RWPE2 (cell line): ENCODE measurements around the gene MAP3K5.

Experiments used
- ATAC-seq: fragments of 200-7000 bp; cut with Tn5 transposase; 3 replicates; pipeline ENCODE4 v1.9.1; 2021; ENCODE audit warnings: low read depth
- DNase-seq: peaks from one replicate; pipeline ENCODE4 v3.0.0-alpha.2; 2020; ENCODE audit warnings: low spot score
- H3K27ac ChIP-seq: fragments of 450-650 bp; 2 replicates; pipeline ENCODE4 v1.5.1; 2017; ENCODE audit warnings: mild to moderate bottlenecking; ENCODE audit not compliant: poor library complexity, severe bottlenecking
- H3K27me3 ChIP-seq: fragments of 250-450 bp; sonication (Bioruptor Pico); 2 replicates; pipeline ENCODE4 v1.5.1; 2021; ENCODE audit warnings: mild to moderate bottlenecking, moderate library complexity; ENCODE audit not compliant: insufficient read depth, poor library complexity, severe bottlenecking
- H3K36me3 ChIP-seq: fragments of 250-450 bp; sonication (Bioruptor Pico); 2 replicates; pipeline ENCODE4 v1.5.1; 2020; ENCODE audit warnings: low read depth, mild to moderate bottlenecking, moderate library complexity
- H3K4me1 ChIP-seq: fragments of 250-450 bp; sonication (Bioruptor Pico); 2 replicates; pipeline ENCODE4 v1.5.1; 2021; ENCODE audit warnings: mild to moderate bottlenecking, moderate library complexity; ENCODE audit not compliant: insufficient read depth, poor library complexity, severe bottlenecking
- H3K4me3 ChIP-seq: fragments of 250-450 bp; sonication (Bioruptor Pico); 2 replicates; pipeline ENCODE4 v1.5.1; 2021; ENCODE audit warnings: mild to moderate bottlenecking, moderate library complexity; ENCODE audit not compliant: severe bottlenecking
- H3K9me3 ChIP-seq: fragments of 250-450 bp; sonication (Bioruptor Pico); 2 replicates; pipeline ENCODE4 v1.5.1; 2021; ENCODE audit warnings: mild to moderate bottlenecking, moderate library complexity; ENCODE audit not compliant: severe bottlenecking
- CTCF ChIP-seq: fragments of 450-650 bp; IDR thresholded peaks from one replicate; pipeline ENCODE4 v1.5.1; 2017; ENCODE audit warnings: mild to moderate bottlenecking, moderate library complexity; ENCODE audit not compliant: poor library complexity, severe bottlenecking

The MAP3K5 gene

GRCh38 chr6:136524339-136524935, 267.8 kb downstream of the MAP3K5 start:
- no peak for ATAC-seq
- H3K36me3 ChIP-seq = no peaks in the 10 kb centered on the region
- peaks cover 20% of the 10 kb centered on the region for H3K4me1 ChIP-seq
- no peak for DNase-seq
- H3K27me3 ChIP-seq = no peaks in the 10 kb centered on the region
- H3K27ac ChIP-seq = no peak overlapping the region
- no peak for TF ChIP-seq CTCF
- no peak overlapping the region for H3K4me3 ChIP-seq
- H3K9me3 ChIP-seq = no peaks in the 10 kb centered on the region

- H3K4me3 ChIP-seq = no peak overlapping the region
- no peak for TF ChIP-seq CTCF
- no peak for DNase-seq
- no peaks in the 10 kb centered on the region for H3K36me3 ChIP-seq
- H3K27me3 ChIP-seq = no peaks in the 10 kb centered on the region
- H3K4me1 ChIP-seq = peaks cover 20% of the 10 kb centered on the region
- no peak for ATAC-seq
- H3K9me3 ChIP-seq = no peaks in the 10 kb centered on the region
- no peak overlapping the region for H3K27ac ChIP-seq
These were observed 269.1 kb downstream of the MAP3K5 start for GRCh38 chr6:136523196-136523595.

- no peaks in the 10 kb centered on the region for H3K9me3 ChIP-seq
- peaks cover 18% of the 10 kb centered on the region for H3K4me1 ChIP-seq
- ATAC-seq (no peak), DNase-seq (no peak)
- H3K27ac ChIP-seq = no peak overlapping the region
- H3K4me3 ChIP-seq = no peak overlapping the region
- H3K27me3 ChIP-seq = no peaks in the 10 kb centered on the region
- no peaks in the 10 kb centered on the region for H3K36me3 ChIP-seq
- TF ChIP-seq CTCF = no peak
These were observed 269.6 kb downstream of the MAP3K5 start for GRCh38 chr6:136522636-136523035.

GRCh38 chr6:136521911-136522310, 270.4 kb downstream of the MAP3K5 start:
- no peaks in the 10 kb centered on the region for H3K27me3 ChIP-seq
- H3K4me3 ChIP-seq = no peak overlapping the region
- TF ChIP-seq CTCF = no peak
- no peak overlapping the region for H3K27ac ChIP-seq
- peaks cover 22% of the 10 kb centered on the region for H3K4me1 ChIP-seq
- no peaks in the 10 kb centered on the region for H3K36me3 ChIP-seq
- ATAC-seq (no peak), DNase-seq (no peak)
- no peaks in the 10 kb centered on the region for H3K9me3 ChIP-seq

GRCh38 chr6:136521427-136521826, 270.9 kb downstream of the MAP3K5 start:
- DNase-seq = no peak
- Histone ChIP-seq H3K4me1 (peaks cover 22% of the 10 kb centered on the region), H3K9me3 (no peaks in the 10 kb centered on the region), H3K27me3 (no peaks in the 10 kb centered on the region), H3K27ac (no peak overlapping the region), H3K4me3 (no peak overlapping the region), H3K36me3 (no peaks in the 10 kb centered on the region)
- no peak for ATAC-seq
- TF ChIP-seq CTCF = no peak
